Astrocyte (in vitro differentiated cells and primary cell): Measurements from ENCODE around the gene C15orf62. TPM values are rescaled to one million over a fixed set of nuclear protein-coding genes. Genes with fewer than 3 reads are reported as not detected.

Source experiments
- DNase-seq: peaks from one replicate; pipeline ENCODE4 v3.0.0-alpha.2; 2010; ENCODE audit warnings: low read depth
- FAIRE-seq: peaks from 2 replicates; lab custom pipeline; 2011; peaks lifted over from hg19 to GRCh38; lab: Jason Lieb, UNC
- H2AFZ ChIP-seq: 2 replicates; pipeline ENCODE4 v1.6.0; 2012; ENCODE audit warnings: low read depth, low read length, inconsistent platforms
- H3K27ac ChIP-seq: 2 replicates; pipeline ENCODE4 v1.5.1; 2011; ENCODE audit warnings: low read depth, low read length, inconsistent platforms
- H3K27me3 ChIP-seq: 2 replicates; pipeline ENCODE4 v1.6.0; 2011; ENCODE audit warnings: low read length, inconsistent platforms; ENCODE audit not compliant: insufficient read depth
- H3K36me3 ChIP-seq: 2 replicates; pipeline ENCODE4 v1.5.1; 2011; ENCODE audit warnings: low read length, inconsistent platforms; ENCODE audit not compliant: insufficient read depth
- H3K4me1 ChIP-seq: 2 replicates; pipeline ENCODE4 v1.5.1; 2011; ENCODE audit warnings: low read length, inconsistent platforms; ENCODE audit not compliant: insufficient read depth
- H3K4me2 ChIP-seq: 2 replicates; pipeline ENCODE4 v1.6.0; 2012; ENCODE audit warnings: low read length, inconsistent platforms
- H3K4me3 ChIP-seq: 2 replicates; pipeline ENCODE4 v1.5.1; 2011; ENCODE audit warnings: low read depth, mild to moderate bottlenecking, low read length, inconsistent platforms; ENCODE audit not compliant: insufficient read depth
- H3K79me2 ChIP-seq: 2 replicates; pipeline ENCODE4 v1.6.0; 2012; ENCODE audit warnings: mild to moderate bottlenecking, low read length, inconsistent platforms; ENCODE audit not compliant: insufficient read depth
- H3K9ac ChIP-seq: 2 replicates; pipeline ENCODE4 v1.6.0; 2012; ENCODE audit warnings: mild to moderate bottlenecking, low read length, inconsistent platforms
- H3K9me3 ChIP-seq: 2 replicates; pipeline ENCODE4 v1.5.1; 2012; ENCODE audit warnings: low read depth, mild to moderate bottlenecking, low read length, inconsistent platforms; ENCODE audit not compliant: insufficient read depth
- H4K20me1 ChIP-seq: 2 replicates; pipeline ENCODE4 v1.6.0; 2012; ENCODE audit warnings: low read length, inconsistent platforms; ENCODE audit not compliant: insufficient read depth
- H3K27ac Mint-ChIP-seq: one replicate; pipeline ENCODE4 v1.8.0; 2021; ENCODE audit warnings: mild to moderate bottlenecking, mixed read lengths; ENCODE audit not compliant: unreplicated experiment
- H3K27me3 Mint-ChIP-seq: one replicate; pipeline ENCODE4 v1.8.0; 2021; ENCODE audit warnings: low read depth, mixed read lengths; ENCODE audit not compliant: unreplicated experiment
- H3K36me3 Mint-ChIP-seq: one replicate; pipeline ENCODE4 v1.8.0; 2021; ENCODE audit warnings: low read depth, mixed read lengths; ENCODE audit not compliant: unreplicated experiment
- H3K4me1 Mint-ChIP-seq: one replicate; pipeline ENCODE4 v1.8.0; 2021; ENCODE audit warnings: low read depth, mixed read lengths; ENCODE audit not compliant: unreplicated experiment
- H3K4me3 Mint-ChIP-seq: one replicate; pipeline ENCODE4 v1.8.0; 2021; ENCODE audit warnings: mild to moderate bottlenecking, moderate library complexity, mixed read lengths; ENCODE audit not compliant: unreplicated experiment
- H3K9me3 Mint-ChIP-seq: one replicate; pipeline ENCODE4 v1.8.0; 2021; ENCODE audit warnings: mild to moderate bottlenecking, mixed read lengths; ENCODE audit not compliant: unreplicated experiment
- EZH2 ChIP-seq: IDR thresholded peaks from 2 replicates; pipeline ENCODE4 v1.6.1; 2012; ENCODE audit warnings: mild to moderate bottlenecking, low read length, inconsistent platforms; ENCODE audit not compliant: insufficient read depth
- total RNA-seq: library from RNA; stranded (reverse); gene quantifications from 2 replicates; pipeline ENCODE4 v1.2.1, GENCODE V29; 2021
- TF ChIP-seq, protein P1 (sequence below): IDR thresholded peaks from 2 replicates; pipeline ENCODE4 v1.5.1; 2011; ENCODE audit warnings: low read depth, mild to moderate bottlenecking, inconsistent platforms, low read length, moderate library complexity; ENCODE audit not compliant: insufficient read depth

The C15orf62 gene
- total RNA-seq, 1 donor from 2014 or later = not detected

DNA sequence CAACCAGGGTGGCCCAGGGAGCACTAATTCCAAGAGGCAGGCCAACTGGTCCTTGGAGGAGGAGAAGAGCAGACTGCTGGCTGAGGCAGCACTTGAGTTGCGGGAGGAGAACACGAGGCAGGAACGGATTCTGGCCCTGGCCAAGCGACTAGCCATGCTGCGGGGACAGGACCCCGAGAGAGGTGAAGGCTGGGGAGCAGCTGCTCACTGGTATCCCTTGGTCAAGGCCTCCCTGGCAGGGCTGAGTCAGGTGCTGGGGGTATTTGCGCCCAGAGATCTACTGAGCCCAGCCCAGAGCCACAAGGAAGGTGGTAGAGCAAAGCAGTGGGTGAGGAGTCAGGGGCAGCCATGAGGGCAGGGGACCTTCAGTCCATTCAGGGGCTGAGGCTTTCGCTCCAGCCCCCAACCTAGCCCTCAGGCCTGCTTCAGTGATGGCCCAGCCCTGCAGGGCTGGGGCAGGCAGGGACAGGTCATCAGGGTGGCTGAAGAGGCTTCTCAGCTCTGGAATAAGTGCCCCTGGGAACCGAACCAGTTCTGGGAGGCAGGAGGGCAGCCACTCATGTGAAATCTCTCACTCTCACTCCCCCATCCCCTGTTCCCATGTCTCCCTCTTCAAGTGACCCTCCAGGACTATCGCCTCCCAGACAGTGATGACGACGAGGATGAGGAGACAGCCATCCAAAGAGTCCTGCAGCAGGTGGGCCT is 43.1 kb downstream of the C15orf62 start:
- Histone ChIP-seq H3K9me3 (no peaks in the 10 kb centered on the region), H3K27me3 (no peaks in the 10 kb centered on the region), H3K79me2 (peaks cover 11% of the 10 kb centered on the region), H3K9ac (no peak overlapping the region), H3K36me3 (peaks cover 4% of the 10 kb centered on the region), H3K27ac (no peak overlapping the region), H4K20me1 (no peaks in the 10 kb centered on the region), H3K4me2 (no peak overlapping the region), H3K4me3 (no peak overlapping the region), H3K4me1 (peaks cover 7% of the 10 kb centered on the region), H2AFZ (no peak overlapping the region)
- Mint-ChIP-seq H3K27ac (no peak overlapping the region), H3K27me3 (no peaks in the 10 kb centered on the region), H3K4me1 (peaks cover 10% of the 10 kb centered on the region), H3K4me3 (no peak overlapping the region), H3K9me3 (no peaks in the 10 kb centered on the region), H3K36me3 (peaks cover 24% of the 10 kb centered on the region)
- DNase-seq = no peak
- no peak for FAIRE-seq
- TF ChIP-seq, protein P1, sequence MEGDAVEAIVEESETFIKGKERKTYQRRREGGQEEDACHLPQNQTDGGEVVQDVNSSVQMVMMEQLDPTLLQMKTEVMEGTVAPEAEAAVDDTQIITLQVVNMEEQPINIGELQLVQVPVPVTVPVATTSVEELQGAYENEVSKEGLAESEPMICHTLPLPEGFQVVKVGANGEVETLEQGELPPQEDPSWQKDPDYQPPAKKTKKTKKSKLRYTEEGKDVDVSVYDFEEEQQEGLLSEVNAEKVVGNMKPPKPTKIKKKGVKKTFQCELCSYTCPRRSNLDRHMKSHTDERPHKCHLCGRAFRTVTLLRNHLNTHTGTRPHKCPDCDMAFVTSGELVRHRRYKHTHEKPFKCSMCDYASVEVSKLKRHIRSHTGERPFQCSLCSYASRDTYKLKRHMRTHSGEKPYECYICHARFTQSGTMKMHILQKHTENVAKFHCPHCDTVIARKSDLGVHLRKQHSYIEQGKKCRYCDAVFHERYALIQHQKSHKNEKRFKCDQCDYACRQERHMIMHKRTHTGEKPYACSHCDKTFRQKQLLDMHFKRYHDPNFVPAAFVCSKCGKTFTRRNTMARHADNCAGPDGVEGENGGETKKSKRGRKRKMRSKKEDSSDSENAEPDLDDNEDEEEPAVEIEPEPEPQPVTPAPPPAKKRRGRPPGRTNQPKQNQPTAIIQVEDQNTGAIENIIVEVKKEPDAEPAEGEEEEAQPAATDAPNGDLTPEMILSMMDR = no peak
- TF ChIP-seq EZH2 = no peak

DNA sequence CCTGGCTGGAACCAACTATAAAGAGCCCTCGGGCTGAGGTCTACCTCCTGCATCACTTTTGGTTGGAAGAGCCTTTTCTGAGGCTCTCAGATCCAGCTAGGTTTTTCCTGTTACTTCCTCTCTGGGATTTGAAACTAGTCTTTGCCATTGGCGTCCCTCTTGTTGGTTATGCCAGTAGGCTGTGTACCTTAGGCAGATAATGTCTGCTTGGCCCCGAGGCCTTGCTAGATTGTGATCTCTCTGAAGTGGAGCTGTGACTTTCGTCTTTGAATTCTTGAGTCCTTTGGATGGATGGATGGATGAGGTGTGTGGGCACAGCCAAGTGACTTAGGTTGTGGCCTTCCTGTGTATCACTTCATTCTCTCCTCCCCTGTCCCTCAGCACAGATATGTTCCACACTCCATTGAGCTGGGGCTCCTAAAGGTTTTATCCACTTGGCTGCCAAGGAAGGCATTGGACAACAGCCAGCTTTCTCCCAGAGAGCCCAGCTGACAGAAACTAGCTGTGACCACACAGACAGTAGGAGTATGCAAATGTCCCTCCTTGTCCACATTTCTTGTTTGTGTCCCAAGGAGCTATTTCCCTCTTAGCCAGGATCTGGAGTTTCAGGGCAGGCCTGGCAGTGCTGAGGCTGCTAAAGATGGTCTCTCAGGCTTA is 45.4 kb downstream of the C15orf62 start:
- peaks cover 4% of the 10 kb centered on the region for H3K36me3 ChIP-seq
- Mint-ChIP-seq H3K36me3 (peaks cover 24% of the 10 kb centered on the region), H3K27me3 (no peaks in the 10 kb centered on the region), H3K4me3 (no peak overlapping the region), H3K27ac (no peak overlapping the region), H3K9me3 (no peaks in the 10 kb centered on the region), H3K4me1 (peaks cover 5% of the 10 kb centered on the region)
- no peak for TF ChIP-seq EZH2
- TF ChIP-seq, protein P1 = no peak
- H3K4me2 ChIP-seq = no peak overlapping the region
- no peaks in the 10 kb centered on the region for H4K20me1 ChIP-seq
- no peak overlapping the region for H3K9ac ChIP-seq
- no peak overlapping the region for H3K27ac ChIP-seq
- no peaks in the 10 kb centered on the region for H3K4me1 ChIP-seq
- no peak overlapping the region for H3K4me3 ChIP-seq
- H3K9me3 ChIP-seq = no peaks in the 10 kb centered on the region
- no peaks in the 10 kb centered on the region for H3K27me3 ChIP-seq
- no peaks in the 10 kb centered on the region for H3K79me2 ChIP-seq
- H2AFZ ChIP-seq = no peak overlapping the region
- no peak for FAIRE-seq
- DNase-seq = no peak

DNA sequence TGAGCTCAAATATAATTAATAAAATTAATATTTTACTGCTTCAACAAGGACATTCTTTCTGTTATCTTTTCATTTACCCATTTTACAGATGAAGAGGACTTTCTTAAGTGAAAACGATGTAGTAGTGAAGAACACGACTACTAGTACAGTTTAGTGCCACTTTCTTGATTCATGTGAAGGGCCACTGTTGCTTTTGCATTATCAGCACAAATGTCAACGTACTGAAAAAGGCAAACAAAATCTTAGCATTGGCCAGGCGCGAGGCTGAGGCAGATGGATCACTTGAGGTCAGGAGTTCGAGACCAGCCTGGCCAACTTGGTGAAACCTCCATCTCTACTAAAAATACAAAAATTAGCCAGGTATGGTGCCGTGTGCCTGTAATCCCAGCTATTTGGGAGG is 49.3 kb downstream of the C15orf62 start:
- H3K4me1 Mint-ChIP-seq = peaks cover 5% of the 10 kb centered on the region
- no peaks in the 10 kb centered on the region for H3K4me1 ChIP-seq
- no peaks in the 10 kb centered on the region for H3K36me3 ChIP-seq
- no peaks in the 10 kb centered on the region for H3K9me3 ChIP-seq
- no peak overlapping the region for H3K27ac ChIP-seq
- no peak overlapping the region for H3K4me2 ChIP-seq
- no peak overlapping the region for H3K4me3 ChIP-seq
- H3K27me3 ChIP-seq = no peaks in the 10 kb centered on the region
- no peak overlapping the region for H3K27ac Mint-ChIP-seq
- no peaks in the 10 kb centered on the region for H3K27me3 Mint-ChIP-seq
- H3K36me3 Mint-ChIP-seq = peaks cover 13% of the 10 kb centered on the region
- no peaks in the 10 kb centered on the region for H3K79me2 ChIP-seq
- no peak overlapping the region for H3K9ac ChIP-seq
- H2AFZ ChIP-seq = no peak overlapping the region
- FAIRE-seq = no peak
- H3K9me3 Mint-ChIP-seq = no peaks in the 10 kb centered on the region
- no peak overlapping the region for H3K4me3 Mint-ChIP-seq
- no peak for DNase-seq
- no peak for TF ChIP-seq EZH2
- TF ChIP-seq, protein P1 = no peak
- H4K20me1 ChIP-seq = no peaks in the 10 kb centered on the region
